ENCODE data around the gene RNU1-1.
A peak's percentile ranks its signal among the peaks of the same experiment; 100 is the strongest.
"Not testable (repeated sequence)": the region's sequence is repeated elsewhere in the genome, so short reads cannot be mapped to it uniquely, and the experiment has no call there.

RNU1-1 gene

DNA sequence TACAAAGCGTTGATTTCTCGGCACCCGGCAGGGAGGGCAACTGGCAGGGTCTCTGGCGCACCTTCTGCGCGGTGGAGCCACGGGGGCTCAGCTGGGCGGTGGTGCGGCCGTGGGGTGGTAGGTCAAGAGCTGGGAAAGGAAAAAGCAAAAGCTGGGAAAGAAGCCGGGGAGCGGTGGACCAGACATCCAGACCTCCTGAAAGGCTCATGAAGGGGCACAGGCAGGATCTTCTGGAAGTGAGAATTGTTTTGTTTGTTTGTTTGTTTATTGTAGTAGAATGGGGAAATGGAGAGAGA is 7.2 kb upstream of the RNU1-1 start:
- no peak for DNase-seq

DNA sequence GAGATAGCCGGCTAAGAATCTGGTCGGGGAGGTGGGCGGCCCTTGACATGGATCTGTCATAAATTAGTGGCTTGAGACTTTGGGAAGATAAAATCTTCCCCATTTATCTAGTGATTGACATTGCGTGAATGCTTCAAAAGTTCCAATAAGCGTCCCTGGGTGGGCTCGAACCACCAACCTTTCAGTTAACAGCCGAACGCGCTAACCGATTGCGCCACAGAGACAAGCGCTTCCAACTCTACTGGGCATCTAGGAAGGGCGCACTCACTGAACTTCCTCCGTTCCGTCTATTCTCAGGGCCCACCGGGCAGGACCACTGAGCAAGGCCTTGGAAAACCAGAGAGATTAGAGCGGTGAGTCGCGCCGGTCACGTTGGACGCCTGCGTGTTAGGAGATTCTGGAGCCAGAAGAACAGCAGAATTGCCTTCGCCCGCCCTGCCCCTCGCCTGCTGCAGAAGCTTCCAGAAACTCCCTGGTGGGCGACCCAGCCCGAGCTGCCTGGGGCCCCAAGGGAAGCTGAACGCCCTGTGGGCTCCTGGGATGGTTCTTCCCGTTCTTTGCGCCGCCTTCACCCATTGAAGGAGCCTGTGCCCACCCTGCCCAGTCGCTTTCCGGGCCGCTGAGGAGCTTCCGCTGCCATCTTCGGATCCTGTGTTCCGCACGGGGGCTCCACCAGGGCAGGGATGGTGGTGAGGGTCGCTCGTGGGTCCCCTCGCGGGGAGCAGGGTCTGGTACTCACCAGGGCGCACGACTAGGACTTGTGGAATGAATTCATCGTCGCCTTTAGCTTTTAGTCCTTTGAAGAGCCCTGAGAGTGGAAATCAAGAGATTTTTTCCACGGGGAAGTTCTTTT is 6.6 kb upstream of the RNU1-1 start:
- DNase-seq: not testable (repeated sequence)

DNA sequence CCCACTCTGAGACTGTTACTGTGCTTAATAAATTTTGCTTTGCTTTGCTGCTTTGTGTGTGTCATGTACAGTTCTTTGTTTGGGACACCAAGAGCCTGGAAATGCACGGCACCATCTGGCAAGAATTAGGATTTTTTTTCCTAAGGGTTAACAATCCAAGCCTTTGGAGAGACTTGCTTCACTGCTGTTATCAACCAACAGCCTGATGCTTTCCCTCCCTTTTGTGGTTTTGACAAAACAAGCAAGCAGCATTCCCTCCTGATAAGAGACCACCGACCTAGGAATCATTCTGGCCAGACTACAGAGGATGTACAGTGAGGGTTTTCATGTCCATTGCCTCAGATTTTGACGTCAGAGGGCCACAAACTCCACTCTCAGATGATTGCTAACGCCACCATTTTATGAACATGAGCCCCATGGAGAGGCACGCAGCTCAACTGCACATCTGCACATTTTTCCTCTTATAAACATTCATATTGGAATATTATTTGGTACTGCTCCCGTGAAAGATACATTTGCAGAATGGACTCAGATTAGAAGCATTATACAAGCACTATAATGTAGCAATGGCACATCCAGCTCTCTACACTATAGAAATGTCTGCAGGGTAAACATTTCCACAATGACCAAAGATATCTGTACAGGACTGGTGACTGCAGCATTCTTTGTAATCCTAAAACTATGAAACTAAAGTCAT is 5.3 kb upstream of the RNU1-1 start:
- not testable (repeated sequence) for DNase-seq

DNA sequence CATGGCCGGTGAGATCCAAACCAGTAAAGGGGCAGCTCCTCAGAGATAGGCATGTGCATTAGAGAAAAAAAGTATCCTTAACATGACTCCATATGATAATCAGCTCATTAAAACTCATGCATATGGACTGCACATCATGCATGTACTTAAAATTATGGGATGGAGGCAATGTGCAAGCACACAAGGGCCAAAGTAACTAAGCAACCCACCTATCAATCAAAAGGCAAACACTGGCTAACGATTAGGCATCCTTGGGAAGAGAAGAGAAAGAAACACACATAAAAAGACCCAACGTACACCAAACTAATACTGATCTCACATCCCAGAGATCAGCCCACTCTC is 4.8 kb upstream of the RNU1-1 start:
- DNase-seq: not testable (repeated sequence)

DNA sequence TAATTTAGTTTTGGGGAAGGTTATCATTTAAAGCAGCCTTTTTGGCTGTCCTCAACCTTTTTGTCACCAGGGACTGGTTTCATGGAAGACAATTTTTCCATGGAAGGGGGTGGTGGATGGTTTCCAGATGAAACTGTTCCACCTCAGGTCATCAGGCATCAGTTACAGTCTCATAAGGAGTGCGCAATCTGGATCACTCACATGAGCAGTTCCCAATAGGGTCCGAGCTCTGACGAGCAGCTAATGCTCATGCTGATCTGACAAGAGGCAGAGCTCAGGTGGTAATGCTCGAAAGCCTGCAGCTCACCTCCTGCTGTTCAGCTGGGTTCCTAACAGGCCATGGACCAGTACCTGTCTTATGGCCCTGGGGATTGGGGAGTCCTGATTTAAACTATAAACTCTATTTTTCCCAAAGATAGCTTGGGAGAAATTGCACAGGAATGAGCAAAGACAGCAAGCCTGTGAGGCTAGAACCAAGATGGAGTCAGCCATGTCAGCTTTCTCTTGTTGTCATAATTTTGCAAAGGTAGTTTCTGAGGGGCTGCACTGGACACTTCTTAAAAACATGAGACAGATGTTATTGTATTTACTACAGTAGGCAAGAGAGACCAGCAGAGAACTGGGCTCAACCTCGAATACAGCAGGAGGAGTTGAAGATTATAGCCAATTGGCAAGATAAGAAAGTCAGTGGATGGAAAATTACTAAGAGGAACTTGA is 2.8 kb upstream of the RNU1-1 start:
- DNase-seq: not testable (repeated sequence)

DNA sequence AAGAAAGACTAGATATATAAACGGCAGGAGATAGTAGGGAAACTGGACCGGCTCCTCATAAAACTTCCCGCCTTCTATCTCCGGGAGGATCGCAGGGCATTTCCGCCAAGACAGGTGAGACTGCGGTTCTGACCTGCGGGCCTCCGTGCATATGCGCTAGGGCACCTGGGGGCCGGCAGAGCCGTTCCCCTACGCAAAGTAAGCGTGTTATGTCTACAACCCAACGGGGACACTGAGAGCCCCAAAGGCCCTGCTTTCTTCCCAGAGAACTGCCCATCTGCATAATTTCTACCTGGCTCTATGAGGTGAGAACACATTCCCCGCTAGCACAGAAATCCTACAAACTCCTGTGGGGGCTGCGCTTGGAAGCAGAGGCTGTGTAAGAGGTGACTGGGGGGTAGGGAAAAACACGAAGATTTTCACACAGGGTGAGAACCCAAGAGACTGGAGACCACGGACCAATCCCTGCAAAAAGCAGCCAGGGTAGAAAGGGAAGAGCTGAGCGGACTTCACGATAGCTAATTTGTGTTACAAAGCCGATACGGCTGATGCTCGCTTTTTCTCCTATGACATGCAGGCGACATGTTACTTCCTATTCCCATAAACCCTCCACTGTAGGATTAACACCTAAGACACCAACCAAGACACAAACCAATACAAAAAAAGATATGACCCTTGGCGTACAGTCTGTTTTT is 526 bp downstream of the RNU1-1 start:
- DNase-seq: peak; percentile 97

DNA sequence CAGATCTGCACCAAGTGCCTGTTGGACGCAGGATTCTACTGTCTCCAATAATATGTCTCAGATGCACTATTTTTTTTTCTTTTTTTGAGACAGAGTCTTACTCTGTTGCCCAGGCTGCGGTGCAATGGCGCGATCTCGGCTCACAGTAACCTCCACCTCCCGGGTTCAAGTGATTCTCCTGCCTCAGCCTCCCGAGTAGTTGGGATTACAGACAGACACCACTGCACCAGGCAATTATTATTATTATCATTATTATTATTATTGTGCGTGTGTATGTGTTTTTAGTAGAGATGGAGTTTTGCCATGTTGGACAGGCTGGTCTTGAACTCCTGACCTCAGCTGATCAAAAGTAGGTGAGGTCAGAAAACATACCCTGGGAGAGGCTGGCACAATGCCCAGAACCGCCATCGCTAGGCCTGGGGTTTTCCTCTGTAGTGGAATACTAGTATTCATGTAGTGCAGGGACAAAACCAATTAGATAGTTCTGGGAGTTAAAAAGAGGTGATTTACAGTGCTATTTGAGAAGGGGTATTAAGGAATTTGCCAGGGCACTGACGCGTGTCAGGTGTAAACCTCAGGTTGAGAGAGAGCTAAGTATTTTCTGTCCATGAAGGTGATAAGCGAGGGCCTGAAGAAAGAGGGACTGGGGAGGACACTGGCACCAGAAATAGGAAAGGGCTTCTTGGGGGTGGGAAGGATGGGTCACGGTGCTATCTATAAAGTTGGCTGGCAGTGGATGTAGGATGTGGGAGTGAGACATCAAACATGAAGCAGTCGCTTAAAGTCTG is 1.3 kb downstream of the RNU1-1 start:
- peak; percentile 59 for DNase-seq

DNA sequence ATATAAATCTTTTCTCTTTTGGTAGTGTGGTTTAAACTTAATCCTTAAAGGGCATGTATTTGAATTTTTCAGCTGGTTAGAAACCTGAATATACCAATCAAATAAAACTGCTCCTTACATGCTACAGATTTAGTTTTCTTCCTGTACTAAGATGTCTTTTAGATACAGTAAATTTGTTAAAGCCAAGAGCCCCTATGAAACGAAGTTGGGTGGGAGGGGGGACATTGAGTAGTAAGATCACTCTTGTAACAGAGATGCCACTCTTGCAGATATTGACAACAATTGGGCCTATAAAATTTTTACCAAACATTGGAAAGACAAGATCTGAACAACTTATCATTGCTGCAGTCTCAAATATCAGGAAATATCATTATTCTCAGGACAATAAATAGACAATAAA is 2.2 kb downstream of the RNU1-1 start:
- not testable (repeated sequence) for DNase-seq

DNA sequence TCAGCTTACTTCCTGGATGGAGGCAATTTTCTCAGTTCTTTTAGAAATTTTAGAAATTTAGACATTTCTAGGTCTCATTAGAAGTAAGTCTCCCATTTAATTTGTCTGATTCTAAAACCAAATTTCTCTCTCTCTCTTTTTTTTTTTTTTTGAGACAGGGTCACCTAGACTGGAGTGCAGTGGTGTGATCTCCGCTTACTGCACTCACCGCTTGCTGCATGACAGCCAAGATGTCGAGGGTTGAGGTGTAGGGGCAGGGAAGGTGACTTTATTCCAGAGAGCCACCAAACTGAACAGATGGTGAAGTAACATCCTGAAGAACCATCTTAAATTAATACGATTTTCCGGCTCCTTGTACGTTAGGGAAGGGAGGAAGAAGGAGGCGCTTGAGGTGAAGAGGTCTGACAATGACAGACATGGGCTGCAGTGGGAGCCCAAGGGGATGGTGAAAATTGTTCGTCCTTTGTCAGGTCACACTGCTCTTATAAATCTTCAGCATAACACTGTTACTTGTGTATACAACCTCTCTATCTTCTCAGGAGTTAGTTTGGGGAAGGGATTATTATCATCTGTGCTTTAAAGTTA is 5.1 kb downstream of the RNU1-1 start:
- peak; percentile 28 for DNase-seq

DNA sequence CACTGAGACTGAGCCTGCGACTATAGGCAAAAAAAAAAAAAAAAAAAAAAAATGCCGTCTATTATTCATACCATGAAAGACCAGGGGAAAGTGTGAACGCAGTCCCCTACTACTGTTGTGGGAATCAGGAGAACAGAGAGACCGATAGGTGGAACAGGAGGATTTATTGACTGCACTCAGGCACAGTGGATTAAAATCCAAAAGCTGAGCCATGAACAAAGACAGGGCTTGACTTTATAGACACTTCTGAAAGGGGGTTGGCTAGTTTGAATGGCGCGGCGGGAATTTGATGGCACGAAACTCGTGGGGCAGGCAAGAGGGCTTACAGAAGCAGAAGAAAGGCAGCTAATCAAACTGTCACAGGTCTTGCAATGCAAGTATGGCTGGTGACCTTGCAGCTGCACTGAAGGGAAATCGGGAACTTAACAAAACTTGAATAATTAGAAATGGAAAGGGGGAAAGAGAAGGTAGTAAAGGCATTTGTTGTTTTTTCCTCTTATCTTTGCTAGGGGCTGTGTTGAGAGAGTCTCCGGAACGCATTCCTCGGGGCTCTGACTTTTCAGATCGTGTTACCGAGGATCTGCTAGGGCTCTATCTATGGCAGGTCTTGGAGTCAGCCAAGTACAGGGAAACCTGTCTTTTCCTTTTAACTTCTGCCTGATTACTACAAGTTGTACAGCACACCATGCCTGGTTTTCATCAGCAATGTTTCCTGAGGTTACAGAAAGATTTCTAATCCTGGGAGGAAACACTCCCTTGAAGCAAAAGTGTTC is 7.5 kb downstream of the RNU1-1 start:
- DNase-seq: not testable (repeated sequence)

DNA sequence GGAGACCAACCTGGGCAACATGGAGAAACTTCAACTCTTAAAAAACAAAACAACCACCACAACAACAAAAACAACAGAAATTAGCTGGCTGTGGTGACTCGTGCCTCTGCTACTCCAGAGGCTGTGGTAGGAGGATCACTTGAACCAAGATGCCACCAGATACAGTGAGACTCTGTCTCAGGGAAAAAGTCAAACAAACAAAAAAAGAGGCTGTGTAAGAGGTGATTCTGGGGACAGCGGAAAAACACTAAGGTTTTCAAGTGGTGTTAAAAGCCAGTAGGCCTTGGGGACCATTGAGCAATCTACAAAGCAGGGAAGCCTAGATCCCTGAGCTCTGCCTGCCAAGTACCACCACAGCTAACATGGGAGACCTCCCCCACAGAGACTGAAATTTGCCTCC is 8.2 kb downstream of the RNU1-1 start:
- DNase-seq: not testable (repeated sequence)

DNA sequence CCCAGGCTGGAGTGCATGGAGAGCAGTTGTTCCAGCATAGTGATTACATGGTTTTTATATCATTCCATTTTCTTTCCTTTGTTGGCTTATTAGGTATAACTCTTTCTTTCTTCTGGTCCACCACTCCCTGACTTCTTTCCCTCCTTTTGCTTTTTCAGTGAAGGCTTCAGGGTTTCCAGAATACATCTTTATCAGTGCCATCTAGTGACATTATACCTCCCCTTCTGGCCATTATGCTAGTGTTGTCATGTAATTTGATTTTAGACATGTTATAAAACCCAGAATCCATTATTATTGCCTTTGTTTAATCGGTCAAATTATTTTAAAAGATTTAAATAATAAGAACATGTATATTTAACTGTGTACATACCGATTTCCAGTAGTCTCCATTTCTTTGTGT is 10.6 kb downstream of the RNU1-1 start:
- no peak for DNase-seq

DNA sequence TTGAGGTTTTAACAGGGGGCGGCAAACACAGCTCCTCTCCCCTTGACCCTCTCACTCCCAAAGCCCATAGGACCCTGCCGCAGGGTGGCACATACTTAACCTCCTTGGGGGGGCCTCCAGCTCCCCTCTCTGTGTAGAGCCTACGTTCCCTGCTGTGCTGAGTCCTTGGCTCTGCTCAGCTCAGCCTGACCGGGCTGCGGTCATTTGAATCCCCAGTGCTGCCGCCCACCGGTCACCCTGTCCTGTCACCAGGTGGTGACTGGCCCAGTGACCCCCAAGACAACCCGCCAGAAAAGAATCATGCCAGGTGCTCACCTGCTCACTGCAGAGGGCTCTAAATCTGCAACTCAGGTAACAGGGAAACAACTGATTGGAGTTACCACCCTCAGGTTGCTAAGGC is 12.6 kb downstream of the RNU1-1 start:
- DNase-seq: not testable (repeated sequence)

DNA sequence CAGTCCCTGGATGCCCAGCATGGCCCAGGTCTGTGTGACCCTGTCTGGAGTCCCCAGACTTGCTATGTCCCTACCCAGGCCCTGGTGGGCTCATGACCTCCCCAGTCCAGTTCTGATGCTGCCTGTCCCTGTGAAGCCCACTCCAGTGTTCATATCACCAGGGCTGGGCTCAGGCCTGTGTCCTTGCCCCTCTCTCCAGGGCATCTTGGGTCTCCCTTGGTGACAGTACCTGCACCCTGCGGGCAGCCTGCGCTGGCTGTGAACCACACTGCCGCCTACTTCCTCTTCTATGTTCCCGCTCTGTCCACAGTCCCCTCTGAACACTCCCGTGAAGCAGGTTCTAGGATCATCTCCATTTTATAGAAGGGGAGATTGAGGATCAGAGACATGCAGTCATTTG is 13.1 kb downstream of the RNU1-1 start:
- not testable (repeated sequence) for DNase-seq

DNA sequence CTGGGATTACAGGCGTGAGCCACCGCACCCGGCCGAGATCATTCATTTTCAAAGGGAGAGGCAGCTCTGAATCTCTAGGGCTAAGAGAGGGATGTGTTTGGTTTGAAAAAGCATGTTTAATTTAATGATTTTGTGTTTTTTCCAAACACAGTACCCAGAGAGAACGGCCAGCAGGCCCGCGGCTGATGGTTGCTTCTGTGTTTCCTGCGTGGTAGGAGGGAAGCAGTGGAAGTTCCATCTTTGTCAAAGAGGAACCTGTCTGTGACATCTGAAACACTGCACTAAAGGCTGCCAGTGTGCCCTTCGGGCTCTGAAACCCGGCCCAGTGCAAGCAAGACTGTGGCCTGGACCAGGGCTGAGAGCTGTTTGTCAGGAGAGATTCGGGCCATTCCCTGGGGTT is 13.6 kb downstream of the RNU1-1 start:
- DNase-seq: not testable (repeated sequence)

DNA sequence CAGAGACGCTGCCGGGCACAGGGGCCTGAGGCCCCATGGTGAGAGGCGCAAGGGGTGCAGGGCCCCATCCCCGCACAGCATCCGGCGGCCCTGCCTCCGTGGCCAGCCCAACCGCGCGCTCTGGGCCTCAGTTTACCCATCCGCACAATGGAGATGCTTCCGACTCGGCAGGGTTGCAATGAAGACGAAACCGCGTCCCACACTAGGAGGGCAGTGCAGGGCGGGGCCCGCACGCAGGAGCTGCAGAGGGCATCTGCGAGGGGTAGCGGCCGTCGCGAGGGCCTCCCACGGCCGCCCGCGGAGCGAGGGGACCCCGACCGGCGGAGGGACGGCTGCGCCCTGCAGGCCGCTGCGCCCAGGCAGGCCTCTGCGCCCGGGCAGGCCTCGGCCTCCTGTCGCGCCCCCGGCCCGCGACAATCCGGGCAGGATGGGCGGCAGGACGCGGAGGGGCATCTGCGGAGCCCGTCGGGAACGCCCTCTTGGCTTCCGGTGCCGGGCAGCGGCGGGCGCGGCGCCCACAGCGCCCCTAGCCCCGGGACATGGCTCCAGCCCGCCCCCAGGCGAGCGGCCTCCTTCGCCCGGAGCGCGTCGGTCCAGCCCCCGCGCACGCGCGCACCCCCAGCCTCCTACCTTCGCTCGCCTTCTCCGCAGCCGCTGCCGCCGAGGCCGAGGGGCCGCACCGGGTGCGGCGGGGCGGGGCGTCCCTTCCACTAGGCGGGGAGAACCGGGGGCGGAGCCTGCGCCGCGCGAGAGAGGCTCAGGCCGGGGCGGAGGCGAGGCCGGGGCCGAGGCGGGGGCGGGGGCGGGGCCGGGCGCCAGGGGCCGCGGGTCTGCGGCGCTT is 15.3 kb downstream of the RNU1-1 start:
- peak; percentile 98 for DNase-seq

DNA sequence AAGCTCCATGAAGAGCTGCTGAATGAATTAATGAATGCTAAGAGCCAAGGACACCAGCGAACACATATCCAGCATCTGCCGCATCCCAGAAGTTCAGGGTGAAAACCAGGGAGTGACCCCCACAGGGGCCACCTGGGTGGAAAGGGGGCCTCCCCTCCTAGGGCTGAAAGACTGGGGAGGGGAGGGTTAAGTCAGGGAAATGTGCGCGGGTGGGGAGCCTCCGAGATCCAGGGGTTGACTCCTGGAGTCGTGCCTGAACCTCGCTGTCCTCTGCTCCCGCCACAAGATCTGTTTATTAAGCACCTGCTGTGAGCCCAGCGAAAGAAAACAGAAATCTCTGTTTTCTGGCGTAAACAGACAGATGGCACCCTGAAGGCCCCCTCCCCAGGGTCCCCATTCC is 16.0 kb downstream of the RNU1-1 start:
- DNase-seq: not testable (repeated sequence)

DNA sequence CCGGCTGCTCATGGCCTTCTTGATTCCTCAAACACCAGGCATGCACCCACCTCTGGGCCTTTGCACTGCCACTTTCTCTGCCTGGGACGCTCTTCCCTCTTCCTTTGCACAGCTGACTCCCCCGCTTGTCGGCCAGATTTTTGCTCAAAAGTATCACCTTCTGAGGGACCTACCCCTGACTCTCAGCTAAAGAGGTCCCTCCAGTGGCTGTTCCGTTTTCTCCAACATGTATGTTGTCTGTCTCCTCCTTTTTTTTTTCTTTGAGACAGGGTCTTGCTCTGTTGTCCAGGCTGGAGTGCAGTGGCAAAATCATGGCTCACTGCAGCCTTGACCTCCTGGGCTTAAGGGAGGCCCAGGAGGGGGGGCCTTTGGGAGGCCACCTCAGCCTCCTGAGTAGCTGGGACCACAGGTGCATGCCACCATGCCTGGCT is 16.6 kb downstream of the RNU1-1 start:
- not testable (repeated sequence) for DNase-seq

DNA sequence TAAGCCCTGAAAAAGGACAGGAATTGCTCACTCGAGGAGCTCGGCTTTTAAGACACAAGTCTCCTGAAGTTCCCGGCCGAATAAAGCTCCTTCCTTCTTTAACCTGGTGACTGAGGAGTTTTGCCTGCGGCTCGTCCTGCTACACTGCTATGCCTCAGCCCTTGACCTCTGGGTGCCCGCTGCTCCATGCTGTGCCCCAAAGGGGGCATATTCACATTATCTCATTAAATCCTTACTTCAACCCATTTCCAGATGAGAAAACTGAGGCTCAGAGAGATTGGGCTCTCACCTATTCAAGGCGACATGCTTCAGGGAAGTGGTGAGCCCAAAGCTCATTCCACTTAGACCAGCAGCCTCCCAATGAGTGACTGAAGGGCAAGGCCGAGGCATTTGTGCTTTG is 20.4 kb downstream of the RNU1-1 start:
- DNase-seq: not testable (repeated sequence)

DNA sequence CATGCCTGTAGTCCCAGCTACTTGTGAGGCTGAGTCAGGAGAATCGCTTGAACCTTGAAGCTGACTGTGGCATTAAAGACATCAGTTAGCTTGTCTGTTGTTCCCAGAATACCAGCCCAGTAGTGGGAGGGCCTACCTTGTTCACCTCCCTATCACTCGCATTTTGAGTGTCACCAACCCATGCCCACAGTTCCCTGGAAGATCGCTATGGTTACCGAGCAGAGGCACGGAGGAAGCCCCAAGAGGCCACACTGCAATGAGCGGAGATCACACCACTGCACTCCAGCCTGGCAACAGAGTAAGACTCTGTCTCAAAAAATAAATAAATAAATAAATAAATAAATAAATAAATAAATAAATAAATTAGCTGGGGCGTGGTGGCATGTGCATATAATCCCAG is 21.1 kb downstream of the RNU1-1 start:
- DNase-seq: not testable (repeated sequence)
